ENCODE results near the gene TMEM129.
"Not testable (repeated sequence)": the region's sequence is repeated elsewhere in the genome, so short reads cannot be mapped to it uniquely, and the experiment has no call there.

TMEM129 gene

GRCh38 chr4:1717129-1718094 is 3.7 kb downstream of the TMEM129 start:
- no peak for DNase-seq

GRCh38 chr4:1716065-1716945 is 4.8 kb downstream of the TMEM129 start:
- no peak for DNase-seq

GRCh38 chr4:1715002-1715758 is 5.9 kb downstream of the TMEM129 start:
- no peak for DNase-seq

- no peak for DNase-seq
Observed at GRCh38 chr4:1714303-1715001, 6.7 kb downstream of the TMEM129 start.

GRCh38 chr4:1713003-1713851 is 7.9 kb downstream of the TMEM129 start:
- DNase-seq, result no peak

- DNase-seq, result peak; percentile 65
Observed at GRCh38 chr4:1712216-1713002, 8.7 kb downstream of the TMEM129 start, which contains the start of gene SLBP. TSS of gene SLBP (minus strand) at chr4:1712319. CDS start at chr4:1712188, 131 bp downstream.

GRCh38 chr4:1711571-1712215 is 9.4 kb downstream of the TMEM129 start:
- DNase-seq, result no peak

- DNase-seq, result no peak
Observed at GRCh38 chr4:1711055-1711570, 10.0 kb downstream of the TMEM129 start.

GRCh38 chr4:1708581-1708980 is 12.5 kb downstream of the TMEM129 start:
- no peak for DNase-seq

GRCh38 chr4:1706358-1706757 is 14.8 kb downstream of the TMEM129 start:
- no peak for DNase-seq

- no peak for DNase-seq
Observed at GRCh38 chr4:1705732-1706131, 15.4 kb downstream of the TMEM129 start.

- no peak for DNase-seq
Observed at GRCh38 chr4:1703867-1704266, 17.3 kb downstream of the TMEM129 start.

- not testable (repeated sequence) for DNase-seq
Observed at GRCh38 chr4:1701671-1702070, 19.5 kb downstream of the TMEM129 start.

- DNase-seq, result no peak
Observed at GRCh38 chr4:1695913-1696312, 25.2 kb downstream of the TMEM129 start.

GRCh38 chr4:1693131-1693896 is 27.8 kb downstream of the TMEM129 start:
- DNase-seq, result no peak

- DNase-seq, result no peak
Observed at GRCh38 chr4:1691737-1692373, 29.3 kb downstream of the TMEM129 start.

- no peak for DNase-seq
Observed at GRCh38 chr4:1690698-1691097, 30.4 kb downstream of the TMEM129 start.

- DNase-seq, result no peak
Observed at GRCh38 chr4:1686440-1687036, 34.6 kb downstream of the TMEM129 start.
